Activated CD4-positive, alpha-beta T cell treated with anti-CD3 and anti-CD28 coated beads, Interleukin-2, Interleukin-4, amounts not matched to agents 100 ng/mL and 50 ng/mL, durations not matched to agents 16 hours and 8 hours (primary cell): Measurements from ENCODE around the gene CLSTN3.

Experiments
- DNase-seq: peaks from one replicate; pipeline ENCODE4 v3.0.0-alpha.2; 2020; ENCODE audit warnings: low spot score

CLSTN3 gene

GRCh38 chr12:7129872-7130691 is at the start of gene CLSTN3:
Gene CLSTN3 (plus strand): TSS chr12:7130371. CDS start chr12:7130649, 278 bp downstream.
- DNase-seq = peak; percentile 71

GRCh38 chr12:7081037-7081436 is 49.1 kb upstream of the CLSTN3 start:
- DNase-seq = no peak

DNA sequence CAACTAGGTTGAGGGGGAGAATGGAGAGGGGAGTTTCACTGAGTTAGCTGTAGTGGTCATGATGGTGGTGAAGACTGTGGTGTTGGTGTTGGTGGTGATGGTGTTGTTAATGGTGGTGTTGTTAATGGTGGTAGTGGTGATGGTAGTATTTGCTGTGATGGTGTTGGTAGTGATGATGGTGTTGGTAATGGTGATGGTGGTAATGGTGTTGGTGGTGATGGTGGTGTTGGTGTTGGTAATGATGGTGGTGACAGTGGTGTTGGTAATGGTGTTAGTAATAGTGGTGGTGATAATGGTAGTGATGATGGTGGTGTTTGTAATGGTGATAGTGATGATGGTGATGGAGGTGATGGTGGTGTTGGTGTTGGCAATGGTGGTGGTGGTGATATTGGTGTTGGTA is 47.0 kb upstream of the CLSTN3 start:
- no peak for DNase-seq

DNA sequence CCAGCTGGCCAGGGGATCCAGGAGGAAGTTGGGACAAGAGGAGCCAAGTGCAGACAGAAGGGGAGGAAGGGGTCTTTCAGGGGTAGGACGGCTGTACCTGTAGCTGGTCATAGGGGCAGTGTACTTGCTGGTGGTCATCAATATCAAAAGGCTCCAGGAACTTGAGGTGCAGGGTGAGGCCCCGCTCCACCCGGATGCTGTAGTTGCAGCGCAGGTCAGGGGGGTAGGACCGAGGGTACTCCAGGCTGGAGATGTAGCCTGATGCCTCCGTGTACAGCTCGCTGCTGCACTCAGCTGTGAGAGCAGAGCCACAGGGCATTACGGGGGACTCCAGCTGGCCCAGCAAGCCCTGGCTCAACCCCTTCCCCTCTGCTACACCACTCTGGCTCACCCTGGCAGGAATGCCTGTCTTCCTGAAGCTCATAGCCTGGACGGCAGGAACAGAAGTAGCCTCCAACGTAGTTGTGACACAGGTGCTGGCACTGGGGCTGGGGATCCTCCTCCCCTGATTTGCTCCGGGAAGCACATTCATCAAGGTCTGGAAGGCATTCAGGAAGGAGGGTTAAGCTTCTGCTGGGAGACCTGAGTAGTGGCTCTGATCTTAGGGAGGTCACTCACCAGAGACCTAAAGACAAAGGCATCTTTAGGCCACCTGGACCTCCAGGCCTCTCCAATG is 40.8 kb upstream of the CLSTN3 start:
- no peak for DNase-seq

DNA sequence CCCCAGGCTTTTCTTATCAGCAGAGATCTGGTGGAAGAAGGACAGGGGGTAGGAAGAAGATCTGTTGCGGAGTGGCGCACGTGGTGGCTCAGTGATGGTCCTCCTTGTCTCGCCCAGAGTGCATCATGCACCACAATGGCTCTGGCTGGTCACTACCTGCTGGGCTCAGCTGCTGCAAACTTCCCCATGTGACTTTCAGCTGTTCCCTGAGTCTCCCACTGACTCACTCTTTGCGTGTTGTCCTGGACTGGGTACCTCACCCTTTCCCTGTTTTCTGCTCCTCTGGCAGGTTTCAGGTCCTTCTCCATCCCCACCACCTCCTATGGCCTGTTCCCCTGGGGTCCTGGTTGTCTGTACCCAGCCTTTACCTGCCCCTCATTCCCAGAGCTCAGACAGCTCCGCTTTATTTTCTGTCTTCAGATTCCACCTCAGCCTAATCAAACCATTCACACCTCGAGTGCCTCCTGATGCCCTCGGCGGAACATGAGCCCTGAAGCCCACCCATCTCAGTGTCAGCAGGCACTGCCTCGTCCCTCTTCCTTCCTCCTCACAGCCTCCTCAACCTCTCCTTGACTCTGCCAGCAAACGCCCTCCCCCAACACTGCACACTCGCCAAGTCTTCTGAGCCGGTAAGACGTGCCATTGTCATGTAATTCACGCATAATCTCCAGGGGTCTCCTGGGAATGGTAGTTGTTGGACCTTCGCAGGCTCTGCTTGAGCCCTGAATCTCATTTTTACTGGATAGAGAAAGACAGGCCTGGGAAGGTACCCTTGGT is 39.8 kb upstream of the CLSTN3 start:
- no peak for DNase-seq

DNA sequence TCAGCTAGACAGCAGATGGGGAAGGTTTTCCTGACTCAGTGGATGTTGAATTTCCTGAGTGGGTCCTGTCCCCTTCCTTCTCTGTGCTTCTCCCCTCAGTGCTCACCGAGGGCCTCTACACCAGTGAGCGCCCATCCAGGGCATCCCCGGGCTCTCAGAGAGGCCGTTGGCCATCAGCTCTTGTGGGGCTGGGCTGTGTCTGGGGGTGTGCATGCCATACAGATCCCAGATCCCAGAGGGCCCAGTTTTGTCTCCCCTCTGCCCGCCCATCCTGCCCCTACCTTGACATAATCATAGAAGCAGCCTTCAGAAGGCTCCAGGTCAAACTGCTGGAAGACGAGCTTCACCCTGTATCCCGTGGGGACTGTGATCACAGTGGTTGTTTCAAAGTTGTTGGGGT is 39.0 kb upstream of the CLSTN3 start:
- DNase-seq = no peak

DNA sequence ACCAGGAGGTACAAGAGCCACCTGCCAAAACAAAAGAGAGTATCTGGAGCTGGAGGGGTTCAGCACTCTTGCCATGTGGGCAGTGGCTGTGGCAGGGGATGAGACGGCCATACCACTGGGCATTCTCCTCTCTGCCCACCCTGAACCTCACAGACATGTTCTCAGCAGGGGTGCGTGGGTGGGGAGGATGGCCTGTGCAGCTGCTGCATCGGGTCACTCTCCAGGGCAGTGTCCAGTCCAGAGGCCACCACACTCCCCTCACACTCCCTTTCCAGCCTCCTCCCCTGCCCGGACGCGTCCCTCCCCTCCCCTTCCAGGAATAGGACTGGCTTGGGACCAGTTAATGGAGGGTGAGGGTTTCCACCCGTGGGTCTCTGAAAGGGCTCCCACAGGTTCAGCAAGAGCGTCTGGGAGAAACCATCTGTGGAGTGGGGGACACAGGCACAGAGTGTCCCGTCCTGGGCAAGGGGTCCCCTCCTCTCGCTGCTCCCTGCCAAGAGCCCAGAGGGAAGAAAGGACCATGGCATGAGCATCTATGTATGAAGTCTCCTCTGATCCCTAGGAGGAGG is 38.4 kb upstream of the CLSTN3 start:
- DNase-seq = no peak

DNA sequence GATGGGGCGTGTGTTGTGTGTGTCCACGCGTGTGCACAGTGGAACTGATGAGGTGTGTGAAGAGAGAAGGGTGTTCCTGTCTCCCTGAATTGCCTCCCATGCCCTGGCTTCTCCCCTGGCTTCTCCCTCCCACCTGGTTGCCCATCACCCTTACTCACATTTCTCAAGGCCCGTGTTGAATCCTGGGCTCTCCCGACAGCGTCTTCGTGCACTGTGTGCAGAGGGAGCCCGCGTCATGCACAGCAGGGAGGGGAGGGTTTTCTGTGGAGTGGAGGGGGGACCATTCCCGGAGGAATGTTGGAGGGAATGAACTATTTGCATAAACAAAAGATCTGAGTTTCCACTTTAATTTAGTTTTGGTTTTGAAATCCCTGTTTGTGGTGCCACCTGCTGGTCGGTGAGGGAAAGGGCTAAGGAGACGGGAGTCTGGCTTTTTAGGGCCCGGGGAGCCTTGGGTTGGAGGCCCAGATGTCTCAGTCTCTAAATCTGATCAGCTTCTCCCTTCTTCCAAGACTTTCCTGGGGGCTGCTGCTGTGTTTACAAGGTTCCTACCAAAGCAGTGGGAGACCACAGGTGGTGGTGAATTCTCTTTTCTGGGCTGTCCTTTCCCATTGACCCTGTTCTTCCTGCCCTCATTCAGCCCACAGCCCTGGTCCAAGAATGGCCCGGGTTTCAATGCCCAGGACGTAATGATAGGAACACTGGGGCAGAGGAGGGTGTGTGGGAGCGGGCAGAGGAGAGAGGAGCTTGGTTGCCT is 37.8 kb upstream of the CLSTN3 start, which contains the start of gene C1R:
TSS of gene C1R (minus strand) at position 217 of the 757 bp plus-strand sequence. CDS start at position 160, 57 bp downstream.
- peak; percentile 66 for DNase-seq

DNA sequence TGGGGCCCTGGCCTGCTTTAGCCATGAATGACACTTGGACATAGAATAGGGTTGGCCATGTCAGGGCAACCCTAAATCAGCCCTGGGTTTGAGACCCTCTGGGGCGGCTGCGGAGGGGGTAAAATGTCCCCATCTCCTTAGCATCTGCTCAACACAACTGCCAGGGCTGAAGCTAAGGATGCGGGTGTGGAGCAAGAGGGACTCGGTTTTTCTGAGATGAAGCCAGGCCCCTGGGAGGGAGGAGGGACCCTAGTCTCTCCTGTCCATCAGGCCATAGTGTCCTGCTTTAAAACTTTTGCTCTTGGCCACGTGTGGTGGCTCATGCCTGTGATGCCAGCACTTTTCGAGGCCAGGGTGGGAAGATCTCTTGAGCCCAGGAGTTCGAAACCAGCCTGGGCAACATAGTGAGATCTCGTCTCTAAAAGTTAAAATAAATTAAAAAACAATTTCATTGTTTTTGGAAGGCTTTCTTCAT is 37.1 kb upstream of the CLSTN3 start:
- DNase-seq = no peak

DNA sequence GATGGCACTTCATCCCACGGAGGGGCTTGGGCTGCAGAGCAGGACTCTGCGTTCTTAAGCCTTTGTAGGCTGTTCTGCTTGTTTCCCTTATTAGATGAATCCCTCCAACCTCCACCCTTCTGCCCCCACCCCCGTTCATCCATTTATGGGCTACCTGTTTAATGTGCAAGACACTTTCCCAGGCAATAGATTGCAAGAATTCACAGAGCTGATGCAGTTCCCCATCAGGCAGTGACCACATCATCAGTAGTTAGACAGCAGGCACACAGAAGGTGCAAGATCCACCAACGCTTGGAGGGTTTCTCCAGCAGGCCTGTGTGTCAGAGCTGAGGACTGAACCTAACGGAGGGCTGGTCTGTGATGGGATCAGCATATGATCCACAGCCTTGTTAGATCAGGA is 36.7 kb upstream of the CLSTN3 start:
- DNase-seq = no peak

DNA sequence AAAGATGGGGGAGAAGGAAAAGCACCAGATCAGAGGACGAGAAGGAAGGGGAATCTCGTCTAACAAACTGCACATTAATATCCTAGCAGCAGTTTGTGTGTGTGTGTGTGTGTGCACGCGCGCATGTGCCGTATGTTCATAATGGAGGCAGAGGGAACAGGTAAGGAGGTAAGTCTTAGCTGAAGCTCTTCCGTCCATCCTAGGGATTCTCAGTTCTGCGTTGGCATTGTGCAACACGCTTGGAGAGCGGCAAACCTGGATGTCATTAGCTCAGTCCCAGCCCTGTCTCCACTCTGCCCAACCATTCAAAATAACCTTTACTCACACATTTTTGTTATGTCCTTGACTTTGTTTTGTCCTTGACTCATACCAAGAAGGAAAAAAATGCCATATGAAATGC is 36.3 kb upstream of the CLSTN3 start:
- no peak for DNase-seq

GRCh38 chr12:7096006-7096932 is 33.9 kb upstream of the CLSTN3 start:
- no peak for DNase-seq

DNA sequence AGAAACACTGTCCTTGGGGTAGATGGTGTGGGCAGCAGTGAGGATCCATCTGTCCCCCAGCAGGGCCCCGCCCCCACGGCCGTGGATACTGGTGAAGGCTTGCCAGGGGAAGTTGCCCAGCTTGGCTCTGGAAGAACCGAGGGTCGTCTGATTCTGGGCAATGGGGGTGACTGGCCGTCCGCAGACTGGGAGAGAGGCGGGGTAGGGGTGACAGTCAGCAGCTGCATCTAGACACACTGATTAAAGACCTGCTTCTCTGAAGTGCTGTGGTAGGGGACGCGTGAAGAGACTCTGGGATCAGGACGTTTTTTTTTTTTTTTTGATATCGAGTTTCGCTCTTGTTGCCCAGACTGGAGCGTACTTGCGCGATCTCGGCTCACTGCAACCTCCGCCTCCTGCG is 33.2 kb upstream of the CLSTN3 start:
- DNase-seq = no peak

DNA sequence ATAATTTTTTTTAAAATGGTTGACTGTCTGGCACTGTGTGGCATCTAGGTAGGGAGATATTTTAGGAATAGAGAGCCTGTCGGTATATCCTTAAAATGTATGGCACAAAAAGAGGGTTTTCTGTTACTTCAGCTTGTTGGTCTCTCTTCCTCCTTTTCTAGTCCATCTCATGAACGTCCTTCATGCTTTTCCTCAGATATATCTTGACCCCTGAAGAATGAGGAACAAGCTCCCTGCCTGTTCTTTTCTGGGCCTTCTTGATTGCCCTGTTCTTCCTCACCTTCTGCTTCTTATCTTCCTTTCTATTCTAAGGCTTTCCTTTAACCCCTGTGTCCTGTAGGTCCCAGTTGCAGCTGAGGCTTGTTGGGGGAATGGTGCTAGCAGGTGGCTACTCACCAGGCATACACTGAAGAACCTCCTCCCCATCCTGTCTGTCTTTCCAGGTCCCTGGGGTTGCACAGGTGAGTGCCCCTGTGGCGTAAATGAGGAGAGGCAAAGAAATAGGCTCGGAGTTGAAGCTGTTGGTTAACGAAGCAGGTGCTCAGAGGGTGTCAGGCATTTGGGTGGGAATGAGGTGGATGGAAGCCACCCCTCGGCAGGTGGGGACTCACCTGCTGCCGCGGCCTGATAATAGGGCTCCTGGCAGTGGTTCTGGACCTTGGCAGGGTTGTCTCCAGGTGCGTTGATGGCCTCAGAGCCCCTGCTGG is 30.7 kb upstream of the CLSTN3 start:
- DNase-seq = no peak

DNA sequence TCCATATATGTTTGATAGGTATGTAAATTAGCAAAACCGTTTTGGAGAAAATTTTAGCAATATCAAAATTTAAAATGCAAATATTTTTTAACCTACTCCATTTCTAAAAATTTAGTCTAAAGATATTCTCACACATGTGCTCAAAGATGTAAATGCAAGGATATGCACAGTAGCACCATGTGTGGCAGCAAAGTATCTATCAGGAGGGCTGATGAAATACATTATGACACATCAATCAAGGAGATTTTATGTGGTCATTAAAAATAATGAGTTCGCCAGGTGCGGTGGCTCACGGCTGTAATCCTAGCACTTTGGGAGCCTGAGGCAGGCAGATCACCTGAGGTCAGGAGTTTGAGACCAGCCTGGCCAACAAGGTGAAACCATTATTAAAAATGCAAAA is 29.9 kb upstream of the CLSTN3 start:
- no peak for DNase-seq

GRCh38 chr12:7101047-7101693 is 29.0 kb upstream of the CLSTN3 start:
- DNase-seq = no peak

- no peak for DNase-seq
Measured at GRCh38 chr12:7101694-7102131, 28.5 kb upstream of the CLSTN3 start.

GRCh38 chr12:7102582-7102981 is 27.6 kb upstream of the CLSTN3 start:
- no peak for DNase-seq
